ENCODE measurements around the gene CPTP.
A peak's percentile ranks its signal among the peaks of the same experiment; 100 is the strongest.

Gene CPTP

DNA sequence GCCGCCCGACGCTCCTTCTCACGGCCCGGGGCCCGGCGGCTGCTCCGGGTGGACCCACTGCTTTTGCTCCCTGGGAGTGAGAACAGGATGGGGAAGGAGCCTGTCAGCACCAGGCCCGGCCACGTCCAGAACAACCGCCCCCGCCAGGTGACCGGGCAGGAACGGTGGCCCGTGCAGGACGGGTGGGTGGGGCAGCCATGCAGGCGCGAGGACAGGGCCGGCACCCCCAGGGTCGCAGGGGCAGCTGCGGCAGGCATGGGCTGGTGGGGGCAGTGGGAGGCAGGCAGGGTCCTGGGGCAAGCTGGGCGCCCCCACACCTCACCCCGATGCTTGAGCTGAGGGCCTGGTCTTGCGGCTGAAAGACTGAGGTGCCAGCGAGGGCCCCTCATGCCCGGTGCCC lies 11.8 kb downstream of the CPTP start:
- no peak for DNase-seq (ENCODE audit: low read depth)

DNA sequence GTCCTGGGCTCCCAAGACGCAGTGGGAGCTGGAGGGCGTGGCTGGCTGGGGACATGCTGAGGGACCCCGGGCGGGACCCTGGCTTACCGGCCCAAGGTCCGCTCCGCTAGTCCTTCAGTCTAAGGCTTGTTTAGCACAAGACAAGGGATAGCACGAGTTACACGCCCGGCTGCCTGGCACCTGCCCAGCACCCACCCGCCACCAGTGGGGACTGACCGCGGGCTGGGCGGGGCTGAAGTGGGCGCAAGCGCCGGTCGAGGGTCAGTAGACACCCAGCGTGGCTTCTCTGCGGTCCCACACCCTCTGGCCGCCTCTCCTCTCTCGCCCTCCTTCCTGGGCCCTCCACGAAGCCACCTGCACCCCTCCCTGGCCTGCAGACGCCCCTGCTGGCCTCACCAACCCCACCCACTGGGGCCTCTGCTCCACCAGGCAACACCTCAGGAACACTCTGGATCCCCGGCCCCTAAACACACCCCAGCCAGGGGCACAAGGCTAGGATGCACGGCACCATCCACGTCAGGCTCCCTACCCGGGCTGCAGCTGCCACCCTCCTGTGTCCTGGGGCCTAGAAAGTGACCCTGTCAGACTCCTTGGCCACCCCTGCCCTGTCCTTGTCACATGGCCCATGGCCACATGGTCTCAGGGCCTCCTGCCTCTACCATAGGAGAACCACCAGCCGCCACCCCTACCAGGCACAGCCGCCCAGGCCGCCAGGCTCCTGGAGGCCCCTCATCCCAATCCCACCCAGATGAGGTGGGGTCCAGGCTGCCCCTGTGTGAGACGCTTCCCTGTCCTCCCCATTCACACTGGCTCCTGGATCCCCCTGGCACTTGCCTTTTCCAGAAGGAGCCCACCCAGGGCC lies 12.6 kb downstream of the CPTP start:
- DNase-seq (ENCODE audit: low read depth) = no peak

DNA sequence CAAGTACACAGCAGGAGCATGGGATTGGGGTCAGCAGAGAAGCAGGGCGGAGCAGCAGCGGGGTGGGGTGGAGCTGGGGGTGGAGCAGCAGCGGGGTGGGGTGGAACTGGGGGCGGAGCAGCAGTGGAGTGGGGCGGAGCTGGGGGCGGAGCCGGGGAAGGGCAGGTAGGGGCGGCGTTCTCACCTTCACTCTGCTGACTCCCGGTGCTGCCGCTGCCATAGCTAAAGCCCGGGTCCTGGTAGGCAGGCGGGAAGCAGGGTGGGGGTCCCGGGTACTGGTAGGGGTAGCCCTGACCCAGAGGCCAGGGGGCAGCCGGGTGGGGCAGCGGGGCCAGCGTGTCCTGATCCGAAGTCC lies 13.2 kb downstream of the CPTP start:
- no peak for DNase-seq (ENCODE audit: low read depth)

DNA sequence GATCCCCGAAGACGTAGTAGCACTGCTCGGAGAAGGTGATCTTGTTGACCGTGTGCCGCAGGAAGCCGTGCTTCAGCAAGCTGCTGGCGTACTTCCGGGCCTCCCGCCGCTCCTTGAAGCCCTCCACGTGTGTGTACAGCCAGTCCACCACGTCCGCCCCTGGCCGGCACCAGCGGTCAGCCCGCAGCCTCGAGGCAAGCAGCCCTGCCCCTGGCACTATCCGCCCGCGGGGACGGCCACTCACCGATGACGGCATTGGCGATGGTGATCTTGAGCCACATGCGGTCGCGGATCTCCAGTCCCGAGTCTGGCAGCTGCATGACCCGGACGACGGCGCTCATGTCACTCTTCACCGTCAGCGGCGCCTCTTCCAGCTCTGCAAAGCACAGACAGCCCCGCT lies 13.7 kb downstream of the CPTP start:
- no peak for DNase-seq (ENCODE audit: low read depth)

DNA sequence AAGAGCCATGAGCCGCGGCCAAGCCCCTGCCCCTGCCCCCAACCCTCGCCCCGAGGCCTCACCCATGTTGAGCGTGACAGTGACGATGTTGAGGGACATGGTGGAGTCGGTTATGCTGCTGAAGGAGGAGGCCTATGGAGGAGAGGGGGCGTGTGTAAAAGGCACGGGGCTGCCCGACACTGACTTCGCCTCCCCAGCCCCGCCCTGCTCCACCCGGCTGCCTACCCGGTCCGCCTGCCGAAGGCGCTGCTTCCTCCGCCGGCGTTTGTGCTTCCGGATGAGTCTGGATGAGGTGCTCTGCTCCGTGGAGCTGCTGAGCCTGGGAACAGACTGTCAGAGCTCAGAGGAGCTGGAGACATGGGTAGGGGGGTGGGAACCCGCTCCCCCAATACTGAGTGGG lies 15.6 kb downstream of the CPTP start:
- DNase-seq (ENCODE audit: low read depth) = no peak

DNA sequence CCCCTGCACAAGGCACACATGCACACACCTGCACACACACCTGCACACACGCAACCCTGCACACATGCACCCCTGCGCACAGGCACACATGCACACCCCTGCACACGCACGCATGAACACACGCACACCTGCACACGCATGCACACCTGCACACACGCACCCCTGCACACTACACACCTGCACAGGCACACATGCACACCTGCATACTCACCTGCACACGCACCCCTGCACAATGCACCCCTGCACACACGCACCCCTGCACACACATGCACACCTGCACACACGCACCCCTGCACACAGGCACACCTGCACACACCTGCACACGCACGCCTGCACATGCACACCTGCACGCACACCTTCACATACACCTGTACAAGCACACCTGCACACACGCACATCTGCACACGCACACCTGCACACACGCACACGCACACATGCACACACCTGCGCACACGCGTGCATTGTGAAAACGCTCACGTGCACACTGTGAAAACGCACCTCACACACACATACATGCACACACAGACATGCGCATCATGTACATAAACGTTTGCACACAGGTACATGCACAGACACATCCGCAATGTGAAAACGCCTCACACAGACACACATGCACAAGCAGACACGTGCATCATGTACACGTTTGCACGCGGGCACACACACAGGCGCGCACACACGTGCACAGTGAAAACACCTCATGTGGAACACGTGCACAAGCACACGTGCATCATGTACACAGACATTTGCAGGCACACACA lies 16.4 kb downstream of the CPTP start:
- no peak for DNase-seq (ENCODE audit: low read depth)

DNA sequence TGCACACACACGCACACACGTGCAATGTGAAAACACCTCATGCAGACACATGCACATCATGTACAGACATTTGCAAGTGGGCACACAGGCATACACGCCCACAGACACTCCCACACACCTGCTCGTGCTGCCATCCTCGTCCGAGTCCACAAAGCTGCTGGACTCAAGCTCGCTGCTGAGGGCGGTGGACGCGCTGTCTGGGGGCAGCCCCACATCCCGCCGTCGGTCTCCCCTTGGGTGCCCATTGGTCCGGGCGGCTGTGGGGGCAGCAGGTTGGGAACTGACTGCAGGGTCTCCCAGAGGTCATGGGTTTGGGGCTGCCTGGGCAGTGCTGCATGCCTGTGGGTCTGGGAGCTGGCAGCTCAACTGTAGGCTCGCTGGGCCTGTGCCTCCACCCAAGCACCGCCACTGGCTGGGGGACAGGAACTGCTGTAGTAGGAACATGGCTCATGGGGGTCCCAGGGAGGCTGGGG lies 17.0 kb downstream of the CPTP start:
- DNase-seq (ENCODE audit: low read depth) = no peak

DNA sequence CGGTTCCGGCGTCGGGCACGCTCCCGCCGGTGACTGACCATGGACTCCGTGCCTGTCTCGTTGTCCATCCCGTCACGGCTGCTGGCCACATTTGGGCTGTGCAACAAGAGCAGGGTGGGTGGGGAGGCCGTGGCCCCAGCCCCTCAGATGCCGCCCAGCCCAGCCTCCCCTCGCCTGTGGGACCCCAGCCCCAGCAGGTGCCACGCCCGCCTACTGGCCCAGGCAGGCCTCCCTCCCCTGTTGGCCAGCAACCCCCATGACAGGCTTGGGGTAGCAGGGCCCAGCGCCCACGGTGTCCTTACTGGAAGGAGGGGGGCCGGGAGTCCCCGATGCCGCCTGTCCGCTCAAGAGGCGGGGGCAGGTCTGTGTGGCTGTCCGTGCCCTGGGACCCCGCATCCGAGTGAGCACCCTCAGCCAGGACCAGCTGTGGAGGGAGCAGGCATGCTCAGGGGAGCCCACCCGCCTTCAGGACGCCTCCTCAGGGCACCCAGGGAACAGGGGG lies 17.5 kb downstream of the CPTP start:
- DNase-seq (ENCODE audit: low read depth) = no peak

DNA sequence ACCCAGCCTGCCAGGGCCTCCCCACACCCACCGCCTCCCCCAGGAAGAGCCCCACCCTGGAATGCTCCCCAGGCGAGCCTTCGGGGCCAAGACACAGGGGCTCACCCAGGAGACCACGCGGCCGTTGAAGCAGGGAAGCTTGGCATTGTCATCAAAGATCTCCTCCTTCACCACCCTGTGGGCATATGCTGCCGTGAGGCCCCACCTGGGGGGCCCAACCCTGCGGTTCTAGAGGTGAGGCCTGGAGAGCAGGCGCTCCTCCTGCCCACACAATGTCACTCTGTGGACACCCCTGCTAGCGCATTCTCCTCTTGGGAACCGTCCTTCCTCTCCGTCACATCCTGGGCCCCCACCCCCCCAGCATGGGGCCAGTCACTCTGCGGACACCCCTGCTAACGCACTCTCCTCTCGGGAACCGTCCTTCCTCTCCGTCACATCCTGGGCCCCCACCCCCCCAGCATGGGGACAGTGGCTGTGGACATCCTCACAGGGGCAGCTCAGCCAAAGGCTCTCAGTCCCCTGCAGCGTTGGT lies 18.0 kb downstream of the CPTP start:
- DNase-seq (ENCODE audit: low read depth) = no peak

DNA sequence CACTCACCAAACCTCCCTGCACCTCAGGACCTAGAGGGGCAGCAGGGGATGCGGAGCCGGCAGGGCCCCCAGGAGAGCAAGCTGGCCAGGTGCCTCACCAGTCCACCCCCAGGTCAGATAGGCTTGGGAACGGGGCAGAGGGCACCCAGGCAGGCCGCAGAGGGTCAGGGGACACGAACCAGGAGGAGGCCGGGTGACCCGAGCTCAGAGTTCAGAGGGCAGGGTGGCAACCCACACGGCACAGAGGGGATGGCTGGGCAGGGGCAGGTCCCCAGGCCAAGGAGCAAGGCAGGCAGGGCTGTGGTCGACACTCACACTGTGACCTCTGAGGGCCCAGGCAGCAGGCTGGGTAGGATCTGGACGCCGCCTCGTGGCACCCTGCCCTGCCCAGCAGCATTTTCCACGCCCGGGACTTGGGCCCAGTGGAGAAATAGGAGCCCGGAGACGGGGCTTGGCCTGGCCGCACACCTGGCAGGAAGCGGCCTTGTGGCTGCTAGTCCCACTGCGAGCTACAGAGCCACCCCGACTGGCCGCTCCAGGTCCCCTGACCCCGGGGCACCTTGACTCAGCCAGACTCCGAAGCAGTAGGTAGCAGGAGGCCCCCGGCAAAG lies 19.3 kb downstream of the CPTP start:
- DNase-seq (ENCODE audit: low read depth) = no peak

DNA sequence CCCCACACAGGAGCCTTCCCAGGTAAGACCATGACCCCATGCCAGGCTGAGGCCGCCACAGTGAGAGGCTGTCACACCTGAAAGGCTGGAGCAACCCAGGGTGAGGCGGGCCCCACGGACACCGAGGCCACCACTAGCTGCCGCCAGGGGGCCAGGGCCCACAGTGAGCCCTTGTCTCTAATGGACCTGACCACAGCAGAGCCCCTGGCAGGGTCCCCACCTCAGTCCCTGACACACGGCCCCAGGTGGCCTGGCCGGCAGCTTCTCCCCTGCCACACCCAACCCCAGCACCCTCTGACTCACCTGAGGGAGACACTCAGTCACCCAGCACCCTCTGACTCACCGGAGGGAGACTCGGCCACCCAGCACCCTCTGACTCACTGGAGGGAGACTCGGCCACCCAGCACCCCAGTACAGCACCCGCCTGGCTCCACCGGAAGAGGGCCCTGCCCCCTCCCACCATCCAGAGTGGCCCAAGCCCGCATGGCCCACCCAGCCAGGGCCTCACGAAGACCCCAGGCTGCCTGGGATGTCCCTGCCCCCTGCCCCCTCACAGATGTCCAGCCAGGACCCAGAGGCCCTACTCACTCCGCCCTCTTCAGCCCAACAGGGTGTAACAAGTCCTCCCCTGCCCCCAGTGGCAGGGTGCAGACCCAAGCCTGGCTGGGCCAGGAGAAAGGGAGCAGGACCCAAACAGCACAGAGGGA lies 20.2 kb downstream of the CPTP start:
- DNase-seq (ENCODE audit: low read depth) = no peak

DNA sequence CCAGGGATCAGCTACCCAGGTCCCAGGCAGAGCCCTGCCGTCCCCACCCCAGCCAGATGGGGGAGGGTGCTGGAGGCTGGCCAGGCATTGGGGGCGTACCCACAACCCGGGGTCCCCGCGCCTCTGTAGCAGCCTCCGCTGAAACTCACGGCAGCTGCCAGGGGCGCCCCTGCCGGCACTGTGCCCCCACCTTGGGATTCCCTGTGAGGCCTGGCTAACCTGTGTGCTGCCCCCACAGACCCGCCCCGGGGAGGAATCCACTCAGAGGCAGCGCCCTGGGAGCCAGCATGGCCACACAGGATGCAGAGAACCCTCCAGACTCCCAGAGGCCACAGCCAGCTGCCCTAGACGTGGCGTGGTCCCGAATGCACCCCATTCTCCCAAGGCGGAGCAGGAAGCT lies 20.8 kb downstream of the CPTP start:
- DNase-seq (ENCODE audit: low read depth) = no peak

DNA sequence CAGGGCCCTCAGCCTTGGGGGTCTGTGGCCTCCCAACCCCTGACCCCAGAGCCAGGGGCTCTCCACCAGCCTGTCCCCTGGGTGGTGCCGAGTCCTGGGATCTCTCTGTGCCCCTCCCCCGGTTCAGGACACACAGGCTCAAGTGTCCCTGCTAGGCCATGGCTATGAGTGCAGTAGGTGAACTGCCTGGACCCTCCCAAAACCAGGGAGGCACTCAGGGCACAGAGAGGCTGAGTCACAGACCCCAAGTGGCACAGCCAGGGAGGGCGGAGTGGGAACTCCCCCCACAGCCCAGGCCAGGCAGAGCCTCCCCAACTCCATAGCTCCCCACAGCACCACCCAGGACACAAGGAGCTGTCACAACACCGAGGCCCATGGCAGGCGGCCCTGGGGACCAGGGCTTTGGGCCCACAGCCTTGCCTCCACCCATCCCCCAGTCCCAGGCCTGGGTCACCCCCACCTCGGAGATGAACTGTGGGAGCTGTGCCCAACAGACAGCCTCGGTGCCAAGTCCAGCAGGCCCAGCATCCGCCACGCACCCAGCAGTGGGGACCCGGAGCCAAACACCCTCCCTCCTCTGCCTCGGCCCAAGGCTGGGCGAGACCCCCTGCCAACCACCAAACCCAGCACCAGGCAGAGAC lies 21.4 kb downstream of the CPTP start:
- no peak for DNase-seq (ENCODE audit: low read depth)

DNA sequence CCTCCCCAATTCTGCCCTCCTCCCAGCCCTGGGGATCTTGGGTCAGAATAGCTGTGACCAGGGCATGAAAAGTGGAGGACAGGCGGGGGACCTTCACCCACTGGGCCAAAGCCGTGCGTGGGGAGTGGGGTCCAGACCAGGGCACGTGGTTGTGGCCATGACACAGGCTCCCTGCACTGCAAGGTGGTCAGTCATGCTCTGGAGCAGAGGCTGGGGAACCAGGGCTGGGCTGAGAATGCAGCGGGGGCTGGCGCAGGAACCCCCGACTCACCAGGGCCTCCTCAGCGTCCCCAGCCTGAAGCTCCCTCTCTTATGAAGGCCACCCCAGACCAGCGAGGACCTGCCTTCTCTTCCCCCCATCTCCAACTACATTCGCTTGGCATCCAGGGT lies 21.9 kb downstream of the CPTP start:
- no peak for DNase-seq (ENCODE audit: low read depth)

DNA sequence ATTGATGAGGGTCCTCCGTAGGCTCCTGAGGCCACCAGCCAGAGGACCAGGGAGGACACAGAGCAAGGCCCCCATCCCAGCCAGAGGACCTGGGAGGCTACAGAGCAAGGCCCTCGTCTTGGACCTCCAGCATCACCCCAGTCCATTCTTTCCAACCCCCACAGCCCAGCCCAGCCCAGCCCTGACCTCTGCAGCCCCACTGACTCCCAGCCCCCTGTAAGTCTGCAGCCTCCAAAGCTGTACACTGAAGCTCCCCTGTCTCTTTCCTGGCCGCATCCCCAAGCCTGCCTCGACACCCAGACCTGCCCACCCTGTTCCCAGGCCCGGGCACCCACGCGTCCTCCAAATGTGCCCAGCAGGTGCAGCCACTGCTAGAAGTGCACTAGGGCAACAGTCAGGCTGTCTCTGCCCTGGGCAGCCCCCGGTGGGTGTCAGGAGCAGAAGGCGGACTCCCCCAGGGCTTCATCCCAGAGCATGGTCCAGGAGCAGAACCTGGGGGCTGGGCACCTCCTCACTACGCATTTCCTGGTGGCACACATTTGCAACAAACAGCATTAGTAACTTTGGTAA lies 22.5 kb downstream of the CPTP start:
- DNase-seq (ENCODE audit: low read depth) = no peak

DNA sequence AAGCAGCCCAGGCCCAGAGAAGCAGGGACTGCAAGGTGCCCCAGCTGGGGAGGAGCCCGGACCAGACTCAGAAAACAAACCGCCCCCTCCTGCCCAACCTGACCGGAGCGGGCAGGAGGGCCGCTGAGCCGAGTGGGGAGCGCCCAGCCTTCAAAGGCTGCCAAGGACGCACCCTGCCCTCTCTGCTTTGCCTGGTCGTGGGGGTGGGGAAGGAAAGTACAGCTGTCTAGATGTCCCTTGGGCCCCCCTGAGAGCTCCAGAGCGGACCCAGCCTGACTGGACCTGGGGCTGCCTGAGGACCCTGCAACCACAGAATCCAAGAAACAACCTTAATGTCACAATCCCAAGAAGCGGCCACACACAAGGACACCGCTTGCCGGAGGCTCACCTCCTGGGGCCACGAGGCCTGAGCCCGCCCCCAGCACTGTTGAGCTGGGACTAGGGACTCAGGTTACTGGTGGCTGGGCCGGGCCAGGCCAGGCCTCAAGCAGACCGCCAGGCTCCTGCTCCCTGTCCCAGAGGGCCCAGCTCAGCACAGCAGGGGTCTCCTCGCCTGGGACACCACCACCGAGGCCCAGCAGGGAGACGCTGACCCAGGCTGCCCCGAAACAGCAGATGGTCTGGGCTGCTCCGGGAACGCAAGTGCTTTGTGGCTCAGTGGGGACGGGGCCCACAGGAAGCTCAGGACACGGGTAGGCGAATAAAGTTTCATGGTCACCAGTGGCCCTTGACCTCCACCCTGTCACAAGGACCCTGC lies 23.2 kb downstream of the CPTP start:
- DNase-seq (ENCODE audit: low read depth) = no peak

DNA sequence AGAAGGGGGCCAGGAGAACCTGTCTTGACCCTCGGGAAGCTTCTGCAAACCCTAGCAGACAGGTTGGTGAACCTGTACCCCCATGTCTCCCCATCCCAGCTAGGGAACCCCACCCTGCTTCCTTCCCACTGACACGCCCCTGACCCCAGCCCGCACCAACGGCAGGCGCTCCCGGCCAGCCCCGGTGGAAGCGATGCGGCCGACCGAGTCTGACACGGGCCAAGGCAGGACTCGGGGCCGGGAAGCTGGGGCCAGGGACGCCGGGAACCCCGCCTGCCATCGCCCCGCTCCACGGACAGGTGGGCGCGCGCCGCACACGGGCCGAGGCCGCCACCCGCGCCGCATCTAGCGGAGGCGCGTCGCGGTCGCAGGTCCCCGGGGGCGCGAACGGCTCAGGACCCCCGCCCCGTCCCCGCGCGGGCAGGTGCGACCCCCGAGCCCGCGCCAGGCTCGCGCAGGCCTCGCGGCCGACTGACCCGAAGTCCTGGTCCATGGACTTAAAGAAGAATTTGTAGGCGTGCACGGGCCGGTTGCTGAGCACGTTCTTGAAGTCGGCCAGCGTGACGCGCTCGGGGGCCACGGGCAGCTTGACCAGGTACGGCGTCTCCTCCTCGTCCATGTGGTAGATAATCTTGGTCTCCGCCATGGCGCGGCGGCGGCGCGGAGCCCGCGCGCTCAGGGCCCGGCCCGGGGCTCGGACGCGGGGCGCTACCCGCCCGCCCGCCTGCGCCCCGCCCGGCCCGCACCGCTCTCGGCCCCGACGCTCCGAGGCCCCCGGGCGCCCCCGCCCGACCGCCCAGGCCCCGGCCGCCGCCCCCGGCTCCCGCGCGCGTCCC lies 24.0 kb downstream of the CPTP start:
- no peak for DNase-seq (ENCODE audit: low read depth)

DNA sequence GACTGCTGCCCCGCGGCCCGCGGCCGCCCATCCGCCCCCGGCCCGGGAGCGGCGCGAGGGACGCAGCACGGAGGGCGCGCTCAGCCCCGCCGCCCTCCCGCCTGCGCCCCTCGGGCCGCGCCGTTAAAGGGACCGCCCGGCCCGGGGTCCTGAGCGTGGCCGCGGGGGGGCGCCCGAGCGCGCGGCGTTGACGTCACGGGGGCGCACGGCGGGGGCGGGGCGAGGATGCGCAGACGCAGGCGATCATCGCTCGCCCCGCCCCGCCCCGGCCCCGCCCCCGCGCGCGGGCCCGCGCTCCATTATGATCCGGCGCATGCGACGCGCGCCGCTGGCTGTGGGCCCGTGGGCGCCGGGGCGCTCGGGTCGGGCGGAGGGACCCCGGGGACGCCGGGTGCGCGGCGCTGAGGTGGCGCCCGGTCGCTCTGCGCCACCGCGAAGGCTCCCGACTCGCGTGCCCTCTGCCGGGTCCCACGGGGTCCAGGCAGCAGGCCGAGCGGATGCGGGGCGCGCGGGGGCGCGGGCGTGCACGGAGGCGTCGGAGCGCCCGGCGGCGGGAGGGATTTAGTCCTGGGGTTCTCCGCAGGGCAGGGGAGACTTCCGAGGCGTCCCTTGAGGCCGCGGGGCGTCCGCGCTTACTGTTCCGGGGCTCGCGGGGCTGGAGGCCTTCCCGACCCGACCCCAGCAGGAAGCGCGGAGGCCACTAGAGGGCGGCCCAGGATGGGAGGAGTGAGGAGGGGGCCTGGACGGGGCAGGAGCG lies 24.8 kb downstream of the CPTP start, which contains the start of gene DVL1:
Gene DVL1 (minus strand): TSS at position 163 of the 757 bp plus-strand sequence. CDS start 353 bp downstream, outside the sequence.
- DNase-seq (ENCODE audit: low read depth) = peak; percentile 55

All from activated gamma-delta T cell treated with anti-CD3 and anti-CD28 coated beads, Interleukin-2, amount 50 U/mL, for 16 hours (primary cell).